Hematopoietic multipotent progenitor cell treated with erythropoietin and hydrocortisone succinate and interleukin-3 and kit ligand, for 8 days (in vitro differentiated cells): Measurements from ENCODE around the gene LSM11.

Source experiments
- DNase-seq: peaks from one replicate; pipeline ENCODE4 v3.0.0-alpha.2; 2015

Gene LSM11

GRCh38 chr5:157778121-157778805, 34.8 kb downstream of the LSM11 start:
- no peak for DNase-seq

GRCh38 chr5:157779221-157779620, 35.7 kb downstream of the LSM11 start:
- no peak for DNase-seq

GRCh38 chr5:157785801-157786200, 42.3 kb downstream of the LSM11 start:
- no peak for DNase-seq

DNA sequence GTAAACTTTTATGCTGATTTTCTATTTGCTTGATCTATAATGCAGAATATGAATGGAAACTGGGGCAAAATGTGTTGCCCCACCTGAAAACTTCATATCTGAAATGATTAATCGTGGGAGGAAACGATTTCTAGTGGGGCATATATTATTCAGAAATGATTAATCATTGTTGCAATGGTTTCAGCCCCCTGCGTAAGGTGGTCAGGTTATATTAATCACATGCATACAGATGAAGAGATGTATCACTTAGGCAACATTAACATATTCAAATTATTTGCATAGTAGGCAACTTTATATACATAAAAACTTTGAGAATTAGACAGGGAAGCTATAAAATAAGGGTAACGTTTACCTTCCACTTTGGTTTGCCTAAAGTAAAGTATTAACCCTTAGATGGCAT, 49.8 kb downstream of the LSM11 start:
- no peak for DNase-seq

DNA sequence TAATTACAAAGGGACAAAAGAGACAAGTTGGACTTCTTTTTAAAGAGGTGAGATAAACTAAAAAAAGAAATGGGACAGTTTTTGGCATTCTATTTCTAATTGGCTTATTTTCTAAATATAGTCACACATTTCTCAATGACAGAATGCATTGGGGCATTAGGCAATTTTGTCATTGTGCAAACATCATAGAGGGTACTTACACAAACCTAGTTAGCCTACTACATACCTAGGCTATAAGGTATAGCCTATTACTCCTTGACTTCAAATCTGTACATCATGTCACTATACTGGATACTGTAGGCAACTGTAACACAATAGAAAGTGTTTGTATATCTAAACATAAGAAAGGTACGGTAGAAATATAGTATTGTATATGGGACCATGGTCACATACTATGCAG, 56.1 kb downstream of the LSM11 start:
- no peak for DNase-seq

DNA sequence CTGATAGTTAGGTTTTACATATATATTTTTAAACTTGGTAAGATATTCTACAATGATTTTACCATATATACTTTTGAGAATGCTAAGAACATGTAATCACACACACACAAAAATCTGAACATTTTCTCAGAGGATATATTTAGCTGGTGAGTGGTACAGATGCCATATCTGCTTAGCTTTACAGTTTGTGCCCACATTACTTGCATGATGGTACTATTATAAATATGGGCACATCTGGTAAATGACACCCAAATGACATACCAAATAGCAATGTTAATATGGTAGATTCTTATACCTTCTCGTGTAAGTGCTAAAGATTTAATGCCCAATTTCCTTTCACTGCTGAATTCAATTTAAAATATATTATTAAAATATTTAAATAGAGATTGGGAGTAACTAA, 56.6 kb downstream of the LSM11 start:
- no peak for DNase-seq

- no peak for DNase-seq
Measured at GRCh38 chr5:157802736-157803135, 59.2 kb downstream of the LSM11 start.

DNA sequence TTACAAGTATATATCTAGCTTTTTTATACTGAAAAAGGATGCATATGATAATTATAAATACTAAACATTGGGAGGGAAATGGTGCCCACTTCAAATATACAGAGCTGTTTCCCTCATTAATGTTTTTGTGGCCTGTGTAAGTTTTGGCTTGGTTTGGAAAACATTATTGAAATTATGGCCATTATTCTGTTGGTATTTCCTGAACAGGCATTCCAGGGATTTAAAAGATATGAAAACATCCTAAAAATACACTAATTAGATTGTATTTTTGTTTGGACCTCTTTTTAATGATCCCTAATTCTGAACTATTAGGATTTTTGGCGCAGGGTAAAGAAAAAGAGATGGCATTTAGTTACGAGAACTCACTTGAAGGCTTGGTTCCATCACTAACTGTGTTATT, 64.5 kb downstream of the LSM11 start:
- no peak for DNase-seq
